ENCODE results near the gene ATXN2L.

DNA sequence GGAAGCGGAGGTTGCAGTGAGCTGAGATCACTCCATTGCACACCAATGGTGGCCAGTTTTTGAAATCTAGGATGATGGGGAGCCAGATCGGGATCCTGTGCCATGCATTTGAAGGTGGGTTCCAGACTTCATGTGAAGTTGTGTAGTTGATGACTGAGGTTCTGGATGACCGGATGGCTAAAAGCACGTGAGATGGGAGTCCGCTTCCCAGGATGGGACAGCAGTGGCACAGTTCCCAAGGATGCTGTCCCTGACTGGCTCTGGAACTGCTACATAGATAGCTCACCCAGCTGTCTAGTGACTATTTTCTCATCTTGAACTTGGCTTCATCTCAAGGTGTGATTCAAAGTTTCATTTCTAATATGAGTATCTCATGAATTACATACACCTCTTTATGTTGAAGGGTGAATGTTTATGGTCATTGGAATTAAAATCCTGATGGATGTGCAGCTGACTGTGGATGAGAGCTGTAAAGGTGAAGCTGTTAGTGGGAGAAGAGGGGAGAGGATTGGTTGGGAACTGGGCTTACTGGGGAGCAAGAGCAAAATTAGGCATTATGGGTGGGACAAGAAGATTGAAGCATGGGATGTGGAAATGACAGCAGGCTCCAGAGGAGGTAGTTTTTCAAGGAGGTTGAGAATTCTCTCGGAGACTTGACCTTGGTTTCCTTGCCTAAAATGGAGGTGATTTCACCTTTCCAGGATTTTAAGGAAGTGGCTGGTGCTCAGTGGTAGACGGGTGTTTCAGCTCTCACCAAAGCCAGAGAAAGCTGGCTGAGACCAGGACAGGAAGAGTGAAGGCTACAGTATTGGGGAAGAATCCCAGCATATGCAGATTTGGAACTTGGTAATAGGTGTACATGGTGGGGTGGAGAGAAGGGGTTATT lies 15.1 kb downstream of the ATXN2L start:
- TF ChIP-seq, protein P1, sequence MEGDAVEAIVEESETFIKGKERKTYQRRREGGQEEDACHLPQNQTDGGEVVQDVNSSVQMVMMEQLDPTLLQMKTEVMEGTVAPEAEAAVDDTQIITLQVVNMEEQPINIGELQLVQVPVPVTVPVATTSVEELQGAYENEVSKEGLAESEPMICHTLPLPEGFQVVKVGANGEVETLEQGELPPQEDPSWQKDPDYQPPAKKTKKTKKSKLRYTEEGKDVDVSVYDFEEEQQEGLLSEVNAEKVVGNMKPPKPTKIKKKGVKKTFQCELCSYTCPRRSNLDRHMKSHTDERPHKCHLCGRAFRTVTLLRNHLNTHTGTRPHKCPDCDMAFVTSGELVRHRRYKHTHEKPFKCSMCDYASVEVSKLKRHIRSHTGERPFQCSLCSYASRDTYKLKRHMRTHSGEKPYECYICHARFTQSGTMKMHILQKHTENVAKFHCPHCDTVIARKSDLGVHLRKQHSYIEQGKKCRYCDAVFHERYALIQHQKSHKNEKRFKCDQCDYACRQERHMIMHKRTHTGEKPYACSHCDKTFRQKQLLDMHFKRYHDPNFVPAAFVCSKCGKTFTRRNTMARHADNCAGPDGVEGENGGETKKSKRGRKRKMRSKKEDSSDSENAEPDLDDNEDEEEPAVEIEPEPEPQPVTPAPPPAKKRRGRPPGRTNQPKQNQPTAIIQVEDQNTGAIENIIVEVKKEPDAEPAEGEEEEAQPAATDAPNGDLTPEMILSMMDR (IDR thresholded peaks at IDR 0.05 in 8 of 11, conservative IDR thresholded peaks at IDR 0.05 in 3 of 11), result no peak
- peak in 1 of 3 donors; percentile 11 for TF ChIP-seq POLR2AphosphoS5 (IDR thresholded peaks at IDR 0.05)
- TF ChIP-seq POLR2A (IDR thresholded peaks at IDR 0.05), result no peak

All from spleen (tissue), 7 donors.